NCI-H446 (cell line): ENCODE data around the gene CTDP1.
"Not testable (repeated sequence)": the region's sequence is repeated elsewhere in the genome, so short reads cannot be mapped to it uniquely, and the experiment has no call there.

ENCODE experiments used
- DNase-seq, 2 experiments: peaks; one replicate each; lab custom pipeline; 2025; lab: John Stamatoyannopoulos, UW

CTDP1 gene

DNA sequence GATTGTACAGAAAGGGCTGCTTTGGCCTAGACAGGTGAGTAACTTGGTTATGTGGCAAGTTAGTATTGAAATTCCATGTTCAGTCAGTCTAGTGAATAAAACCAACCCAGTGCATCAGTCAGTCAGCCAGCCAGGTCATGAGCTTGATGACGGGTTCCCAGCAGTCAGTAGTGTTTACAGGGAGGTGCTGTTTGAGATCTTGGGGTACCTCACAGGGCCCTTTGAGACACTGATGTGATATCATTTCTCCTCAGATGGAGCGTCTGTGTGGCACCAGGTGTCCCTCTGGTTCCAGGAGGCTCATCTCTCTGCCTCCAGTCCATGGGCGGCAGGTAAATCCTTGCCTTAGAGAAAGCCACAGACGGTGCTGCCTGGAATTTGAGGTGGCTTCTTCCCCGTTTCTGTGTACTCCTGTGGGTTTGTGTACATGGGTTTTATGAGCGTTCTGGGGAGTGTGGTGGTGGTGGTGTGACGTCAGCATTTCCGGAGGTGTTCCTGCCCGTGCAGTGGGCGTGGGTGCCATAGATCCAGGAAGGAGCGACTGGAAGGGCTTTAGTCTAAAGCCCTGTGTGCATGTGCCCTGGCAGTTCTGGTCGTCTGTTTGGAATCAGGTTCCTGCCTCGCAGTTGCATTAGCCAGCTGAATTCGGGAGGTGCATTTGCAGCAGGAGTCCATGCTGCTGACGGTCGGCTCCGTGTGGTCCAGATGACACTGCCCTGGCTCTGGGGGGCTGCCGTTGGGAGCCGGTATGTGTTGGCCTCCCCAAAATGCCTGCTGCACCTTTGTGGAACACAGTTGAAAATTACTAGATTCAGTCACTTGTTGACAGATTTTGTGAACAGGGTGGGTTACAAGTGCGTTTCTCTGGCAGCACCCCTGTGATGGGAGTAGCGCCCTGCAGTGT lies 2.1 kb downstream of the CTDP1 start:
- no peak for DNase-seq

DNA sequence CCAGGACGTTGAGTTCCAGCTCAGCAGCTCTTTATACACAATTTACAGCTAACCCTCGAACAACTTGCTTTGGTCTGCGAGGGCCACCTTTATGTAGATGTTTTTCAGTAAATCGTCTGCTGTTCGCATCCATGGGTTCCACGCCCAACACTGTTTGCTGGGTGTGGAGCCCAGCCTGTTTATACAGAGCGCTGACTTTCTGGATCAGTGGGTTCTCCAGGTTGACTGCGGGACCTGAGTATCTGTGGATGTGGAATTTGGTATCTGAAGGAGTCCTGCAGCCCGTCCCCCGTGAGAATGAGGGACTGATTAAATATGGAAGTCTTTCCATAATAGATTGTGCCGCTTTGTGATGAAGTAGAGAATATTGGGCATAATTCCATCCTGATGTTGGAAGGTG lies 2.9 kb downstream of the CTDP1 start:
- no peak for DNase-seq

DNA sequence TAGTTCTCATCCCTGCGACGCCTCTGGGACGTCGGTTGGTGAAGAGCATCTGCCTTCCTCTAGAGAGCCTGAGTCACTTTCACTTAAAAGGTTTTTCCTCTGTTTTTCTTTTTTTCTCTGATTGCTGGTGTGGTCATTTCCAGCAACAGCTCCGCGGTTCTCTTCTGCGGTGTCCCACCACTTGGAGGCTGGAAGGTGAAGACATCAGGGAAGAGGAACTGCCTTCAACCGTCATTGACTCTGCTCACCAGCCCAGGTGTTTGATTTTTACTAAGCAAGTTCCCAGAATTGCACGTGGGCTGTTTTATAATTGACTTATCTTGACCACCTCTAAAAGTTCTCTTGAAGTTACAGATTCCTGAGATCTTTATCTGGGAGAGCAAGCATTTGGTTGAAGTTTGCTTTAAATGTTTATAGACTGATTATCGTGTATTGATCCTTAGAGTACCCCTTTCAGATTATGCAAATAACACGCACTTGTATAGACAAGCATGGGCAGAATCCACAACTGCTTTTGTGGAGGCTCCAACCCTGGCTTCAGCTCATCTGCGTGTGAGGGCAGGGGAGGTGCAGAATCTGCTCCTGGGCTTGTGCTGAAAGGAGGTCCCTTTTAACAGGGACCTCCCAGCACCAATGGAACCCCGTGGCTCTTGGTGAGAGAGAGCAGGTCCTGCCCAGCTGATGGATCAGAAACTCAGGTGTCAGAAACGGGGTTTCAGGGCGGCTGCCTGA lies 3.5 kb downstream of the CTDP1 start:
- no peak for DNase-seq

DNA sequence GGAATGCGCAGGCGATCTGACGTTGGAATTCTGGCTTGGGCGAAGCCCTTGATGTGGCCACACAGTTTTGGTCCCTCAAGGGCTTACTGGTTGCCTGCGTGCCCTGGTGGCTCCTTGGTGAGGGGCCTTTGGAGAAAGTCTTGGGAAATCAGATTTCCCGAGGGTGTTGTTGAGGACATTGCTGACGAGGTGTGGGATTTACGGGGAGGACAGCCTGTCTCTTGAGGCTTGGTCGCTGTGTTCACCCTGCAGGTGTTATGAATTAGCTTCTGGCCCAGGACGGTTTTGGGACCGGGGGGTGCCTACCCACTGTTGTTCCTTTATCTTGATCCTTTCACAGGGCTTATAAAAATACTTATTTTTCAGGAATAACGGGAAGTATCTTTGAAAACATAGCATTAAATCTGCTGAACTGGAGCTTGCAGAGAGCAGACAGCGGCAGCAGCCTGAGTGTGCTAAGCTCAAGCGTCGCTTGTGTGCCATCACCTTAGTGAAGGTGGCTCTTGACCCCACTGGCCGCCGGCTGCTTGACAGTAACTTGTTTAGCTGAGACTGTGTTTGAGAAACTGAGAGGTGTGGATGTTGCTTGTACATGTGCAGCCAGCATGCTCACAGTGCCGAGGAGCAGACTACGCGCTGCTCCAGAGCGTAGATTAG lies 4.2 kb downstream of the CTDP1 start:
- DNase-seq, result no peak

DNA sequence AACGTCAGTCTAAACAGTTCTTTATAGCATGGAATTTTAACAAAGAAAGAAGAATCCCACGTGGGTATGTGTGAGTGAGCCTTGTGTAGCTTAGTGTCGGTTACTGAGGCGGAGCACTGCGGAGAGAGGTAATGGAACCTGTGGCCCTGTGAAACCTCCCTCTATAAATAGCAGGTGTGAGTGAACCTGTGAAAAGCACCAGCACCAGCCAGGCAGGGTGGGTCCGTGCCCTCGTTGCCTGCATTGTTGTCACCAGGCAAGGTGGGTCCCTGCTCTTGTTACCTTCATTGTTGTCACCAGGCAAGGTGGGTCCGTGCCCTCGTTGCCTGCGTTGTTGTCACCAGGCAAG lies 4.7 kb downstream of the CTDP1 start:
- DNase-seq, result no peak

GRCh38 chr18:79684787-79685186 lies 5.2 kb downstream of the CTDP1 start:
- DNase-seq, result no peak

DNA sequence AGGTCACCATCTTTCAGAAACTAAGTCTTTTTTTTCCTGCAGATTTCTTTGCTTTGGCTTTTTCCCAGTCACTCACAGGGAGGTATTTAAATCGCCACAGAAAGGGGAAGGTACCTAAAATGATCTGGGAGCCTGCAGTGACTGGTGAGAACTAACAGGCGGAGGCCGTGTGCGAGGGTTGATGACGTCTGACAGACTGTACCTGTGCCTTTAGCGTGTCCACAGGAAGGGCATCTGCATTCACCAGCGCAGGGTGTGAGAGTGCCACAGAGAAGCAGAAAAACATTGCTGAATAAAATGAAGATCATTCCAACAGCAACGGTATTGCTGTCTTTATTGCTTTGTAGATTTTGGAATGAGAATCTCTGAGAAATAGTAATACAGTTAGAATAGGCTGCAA lies 5.7 kb downstream of the CTDP1 start:
- DNase-seq, result no peak

DNA sequence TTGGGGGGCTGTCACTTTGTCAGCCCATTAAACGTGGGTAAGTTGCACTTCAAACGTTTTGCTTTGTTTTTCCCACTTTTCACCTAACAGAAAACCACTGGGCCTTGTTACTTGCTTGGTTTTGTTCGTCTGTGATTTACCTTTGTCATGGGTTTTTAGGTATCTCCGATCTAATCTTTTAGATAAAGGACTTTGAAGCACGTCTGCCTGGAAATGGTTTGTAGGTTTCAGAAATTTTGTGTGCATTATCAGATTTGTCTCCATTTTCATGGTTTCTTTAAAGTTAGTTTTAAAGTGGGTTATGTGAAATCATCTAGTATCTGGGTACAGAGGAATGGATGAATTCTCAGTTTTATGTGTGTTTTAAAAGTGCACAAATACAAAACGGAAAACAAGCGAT lies 6.4 kb downstream of the CTDP1 start:
- no peak for DNase-seq

- no peak for DNase-seq
These were observed 8.2 kb downstream of the CTDP1 start for GRCh38 chr18:79687806-79688205.

DNA sequence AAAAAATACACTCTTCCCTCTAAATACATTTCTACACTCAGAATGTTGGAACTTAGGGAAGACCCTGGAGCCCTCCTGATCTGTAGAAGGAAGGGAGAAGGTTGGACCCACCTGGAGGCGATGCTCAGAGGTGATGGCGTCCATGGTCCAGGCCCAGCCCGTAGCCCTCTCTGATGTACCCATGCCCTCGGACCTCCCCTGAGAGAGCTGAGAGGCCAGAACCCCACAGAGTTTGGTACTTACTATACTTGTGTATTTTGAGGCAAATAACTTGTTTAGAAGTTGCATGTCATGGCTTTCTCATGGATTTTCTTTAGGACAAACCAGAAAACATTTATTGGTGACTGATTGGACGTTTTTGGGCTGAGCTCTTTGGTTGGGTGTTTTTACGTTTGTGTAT lies 10.5 kb downstream of the CTDP1 start:
- DNase-seq, result no peak

- DNase-seq, result no peak
These were observed 11.2 kb downstream of the CTDP1 start for GRCh38 chr18:79690586-79691482.

DNA sequence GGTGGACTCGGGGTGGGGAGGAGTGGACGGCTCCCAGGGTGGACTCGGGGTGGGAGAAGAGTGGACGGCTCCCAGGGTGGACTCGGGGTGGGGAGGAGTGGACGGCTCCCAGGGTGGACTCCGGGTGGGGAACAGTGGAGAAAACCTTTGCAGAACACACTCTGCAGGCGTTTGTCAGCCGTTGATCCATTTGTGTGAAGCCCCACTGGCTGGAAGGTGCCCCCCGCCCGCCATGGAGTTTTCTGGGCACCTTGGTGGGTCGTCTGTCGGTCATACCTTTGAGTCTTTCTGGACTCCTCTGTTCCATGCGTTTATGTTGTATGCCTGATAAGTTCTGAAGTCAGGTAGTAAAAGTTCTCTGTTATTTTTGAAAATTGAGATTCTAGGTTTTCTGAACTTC lies 12.5 kb downstream of the CTDP1 start:
- no peak for DNase-seq

DNA sequence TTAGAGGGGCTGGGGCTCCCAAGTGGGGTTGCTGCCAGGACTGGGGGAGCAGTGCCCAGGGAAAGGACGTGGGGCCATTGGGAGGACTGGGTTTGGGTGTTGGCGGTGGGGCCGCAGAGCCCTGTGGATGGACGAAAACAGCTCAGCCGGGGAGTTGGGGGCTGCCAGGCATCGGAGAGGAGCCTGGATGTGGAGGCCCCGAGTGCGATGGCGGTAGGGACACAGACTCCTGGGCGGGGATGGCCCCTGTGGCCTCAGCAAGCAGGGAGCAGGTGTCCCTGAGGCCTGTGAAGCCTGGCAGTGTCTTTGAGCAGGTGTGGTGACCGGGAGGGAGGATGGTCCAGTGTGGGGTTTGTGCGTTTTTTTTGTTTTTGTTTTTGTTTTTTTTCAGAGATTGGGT lies 13.3 kb downstream of the CTDP1 start:
- no peak for DNase-seq

GRCh38 chr18:79693561-79694205 lies 14.1 kb downstream of the CTDP1 start:
- DNase-seq, result no peak

- not testable (repeated sequence) for DNase-seq
These were observed 14.7 kb downstream of the CTDP1 start for GRCh38 chr18:79694206-79694894.

- no peak for DNase-seq
These were observed 15.3 kb downstream of the CTDP1 start for GRCh38 chr18:79694895-79695213.

GRCh38 chr18:79695269-79695668 lies 15.7 kb downstream of the CTDP1 start:
- DNase-seq, result no peak

DNA sequence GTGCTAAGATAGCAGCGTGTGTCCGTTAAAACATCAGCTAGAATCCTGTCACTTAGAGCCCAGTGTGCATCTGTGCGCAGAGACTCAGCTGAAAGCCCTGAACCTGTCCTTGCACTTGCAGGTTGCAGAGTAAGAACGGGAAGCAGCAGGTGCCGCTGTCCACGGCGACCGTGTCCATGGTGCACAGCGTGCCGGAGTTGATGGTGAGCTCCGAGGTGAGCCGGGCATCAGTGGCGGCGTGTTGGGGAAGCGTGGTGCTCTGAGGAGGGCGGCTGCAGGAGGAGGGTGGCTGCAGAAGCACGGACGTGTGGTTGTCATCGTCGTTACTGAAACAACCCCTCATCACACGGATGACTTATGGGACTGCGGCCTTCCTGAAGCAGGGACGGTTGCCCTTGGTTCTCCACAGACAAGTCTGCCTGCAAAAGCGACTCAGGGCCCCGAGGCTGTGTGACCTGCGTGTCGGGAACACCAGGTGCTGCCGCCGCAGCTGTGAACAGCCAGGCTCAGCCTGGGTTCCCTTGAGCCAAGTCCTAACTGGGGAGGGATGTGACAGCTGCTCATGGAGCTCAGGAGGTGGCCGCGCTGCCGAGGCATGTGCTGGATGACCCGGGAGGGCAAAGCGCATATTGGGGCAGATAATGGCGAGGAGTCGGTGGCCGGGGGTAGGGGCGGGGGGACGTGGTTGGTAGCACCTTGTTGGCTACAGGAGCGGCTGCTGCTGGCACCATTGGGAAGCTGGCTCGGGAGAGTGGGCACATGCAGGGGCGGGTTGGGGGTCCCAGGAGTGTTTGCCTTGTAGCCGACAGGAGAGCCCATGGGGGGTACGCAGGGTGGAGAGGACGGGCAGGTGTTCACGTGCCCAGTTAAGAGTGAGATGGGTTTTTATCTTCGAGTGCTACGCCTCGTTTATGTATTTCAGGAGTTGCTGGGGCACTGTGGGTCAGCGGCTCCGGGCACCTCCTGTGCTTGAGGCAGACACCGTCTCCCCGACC lies 16.6 kb downstream of the CTDP1 start:
- DNase-seq, result no peak

GRCh38 chr18:79697178-79697577 lies 17.6 kb downstream of the CTDP1 start:
- DNase-seq, result no peak

DNA sequence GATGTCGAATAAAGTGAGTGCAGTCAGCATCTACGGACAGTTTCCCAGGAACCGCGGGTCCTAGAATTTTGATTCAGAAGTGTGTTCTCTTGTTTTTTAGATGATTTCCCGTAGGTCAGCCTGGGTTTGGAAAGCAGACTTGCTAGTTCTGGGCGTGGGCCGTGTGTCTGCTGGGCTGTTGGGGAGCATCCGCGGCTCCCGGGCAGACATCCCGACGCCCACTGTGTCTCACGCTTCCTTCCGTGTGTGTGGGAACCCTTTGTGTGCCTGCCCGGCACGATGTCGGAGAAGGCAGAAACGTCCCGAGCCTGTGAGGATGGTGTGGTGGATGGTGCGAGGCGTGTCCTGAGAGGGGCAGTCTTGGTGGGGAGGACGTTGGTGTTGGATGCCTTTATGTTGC lies 18.4 kb downstream of the CTDP1 start:
- DNase-seq, result no peak
